Activated CD8-positive, alpha-beta memory T cell treated with anti-CD3 and anti-CD28 coated beads for 48 hours (primary cell): ENCODE measurements around the gene TTLL11.

ENCODE experiments used
- DNase-seq, 3 experiments: peaks; one replicate each; pipeline ENCODE4 v3.0.0-alpha.2; 2020; ENCODE audit warnings: low read depth in 2 of 3, low spot score in 2 of 3

TTLL11 gene

DNA sequence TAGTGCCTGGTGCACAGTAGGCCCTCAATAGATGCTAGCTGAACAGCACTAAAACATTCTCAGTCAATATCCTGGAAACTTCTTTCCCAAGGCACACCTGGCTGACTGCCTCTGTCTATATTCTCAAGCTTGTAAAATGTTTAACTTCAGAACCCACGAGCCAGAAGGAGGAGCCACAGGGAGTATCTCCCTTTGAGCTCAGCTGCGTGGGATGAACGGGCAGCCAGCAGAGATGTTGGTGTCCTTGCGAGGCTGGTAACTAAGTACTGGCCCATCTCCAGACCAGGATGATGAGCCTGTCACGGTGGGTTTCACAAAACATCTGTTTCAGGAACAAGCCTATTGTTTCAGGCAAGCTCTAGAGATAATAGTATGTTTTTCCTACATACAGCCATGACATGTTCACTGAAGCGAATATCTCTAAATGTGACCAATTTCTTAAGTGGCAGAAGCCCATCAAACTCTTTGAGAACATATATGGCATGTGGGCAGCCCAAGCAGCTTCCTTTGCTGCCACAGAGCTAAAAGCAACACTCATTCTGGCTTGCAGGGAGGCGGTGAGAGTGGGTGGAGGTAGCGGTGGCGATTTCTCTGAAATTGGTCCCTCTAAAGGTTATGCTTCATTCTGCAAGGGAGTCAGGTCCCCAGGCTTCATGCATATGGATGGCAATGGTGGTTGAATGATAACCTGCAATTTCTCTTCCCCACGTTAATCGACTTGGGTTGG lies 206.2 kb downstream of the TTLL11 start:
- peak in 2 of 3 experiments; percentile 10 to 23 for DNase-seq

DNA sequence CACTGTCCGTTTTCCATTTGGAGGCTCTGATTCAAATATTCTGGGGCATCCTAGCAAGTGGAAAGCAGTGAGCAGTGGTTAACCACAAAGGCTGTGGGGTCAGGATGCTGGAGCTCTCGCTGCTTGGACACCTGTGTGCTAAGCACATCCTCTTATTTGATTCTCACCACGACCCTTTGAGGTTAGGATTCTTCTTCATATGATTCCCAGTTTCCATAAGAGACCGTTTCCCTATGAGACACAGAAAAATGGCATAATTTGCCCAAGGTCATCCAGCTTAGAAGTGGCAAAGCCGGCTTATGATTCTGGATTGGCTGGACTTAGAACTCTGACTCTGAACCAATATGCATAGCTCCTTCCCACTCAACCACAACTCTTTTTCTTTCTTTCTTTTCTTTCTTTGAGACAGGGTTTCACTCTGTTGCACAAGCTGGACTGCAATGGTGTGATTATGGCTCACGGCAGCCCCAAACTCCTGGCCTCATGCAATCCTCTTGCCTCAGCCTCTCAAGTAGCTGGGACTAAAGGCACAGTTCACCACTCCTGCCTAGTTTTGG lies 207.7 kb downstream of the TTLL11 start:
- no peak for DNase-seq

DNA sequence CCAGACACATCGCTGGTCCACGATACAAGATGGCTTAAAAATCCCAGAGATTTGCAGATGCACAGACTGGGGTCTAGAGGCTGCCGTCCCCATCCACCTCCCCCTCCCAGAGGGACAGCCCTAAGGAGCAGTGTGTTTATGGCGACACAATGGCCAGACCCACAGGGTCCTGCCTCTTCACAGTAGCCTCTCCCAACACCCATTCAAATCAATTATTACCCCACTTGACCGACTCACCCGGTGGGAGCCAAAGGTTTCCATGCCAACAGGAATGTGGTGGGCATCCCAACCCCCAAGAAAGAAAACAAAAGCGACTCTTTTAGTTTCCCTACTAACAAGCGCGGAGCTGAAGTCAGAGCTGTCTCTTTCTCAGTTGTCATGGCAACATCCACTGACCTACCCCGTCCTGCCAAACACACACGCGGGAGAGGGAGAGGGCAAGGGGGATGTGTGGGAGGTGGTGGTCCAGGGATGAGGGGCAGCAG lies 209.0 kb downstream of the TTLL11 start:
- DNase-seq, result no peak

DNA sequence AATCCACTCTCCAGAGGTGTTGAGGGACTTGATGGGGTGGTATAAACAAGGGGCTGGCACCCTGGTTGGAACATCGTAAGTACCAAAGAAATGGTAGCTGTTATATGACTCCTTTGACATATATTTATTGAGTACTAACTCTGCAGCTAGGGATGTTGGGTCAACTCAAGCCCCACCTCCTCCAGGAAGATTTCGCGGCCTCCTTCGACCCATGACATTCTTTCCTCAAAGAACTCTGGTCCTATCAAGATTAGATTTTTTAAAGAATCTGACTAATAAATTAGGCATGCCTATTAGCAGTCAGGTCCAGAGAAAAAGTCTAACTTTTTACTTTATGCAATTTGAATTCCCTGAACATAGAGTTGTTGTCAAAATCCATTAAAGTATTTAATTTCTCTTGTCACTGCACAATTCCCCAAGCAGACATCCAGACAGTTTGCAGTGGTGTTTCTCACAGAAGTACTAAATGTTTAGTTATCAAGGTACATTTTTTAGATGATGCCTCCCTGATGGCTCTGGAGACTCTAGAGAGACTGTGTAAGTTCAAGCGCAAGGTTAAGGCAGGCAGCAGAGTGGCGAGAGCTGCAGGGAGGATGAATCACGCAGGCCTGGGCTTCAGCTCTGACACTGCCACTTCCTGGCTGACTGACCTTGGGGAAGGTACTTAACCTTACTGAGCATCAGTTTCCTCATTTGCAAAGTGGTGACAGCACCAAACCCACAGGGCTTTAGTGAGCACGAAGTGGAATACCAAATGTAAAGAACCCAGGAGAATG lies 209.6 kb downstream of the TTLL11 start:
- no peak for DNase-seq

DNA sequence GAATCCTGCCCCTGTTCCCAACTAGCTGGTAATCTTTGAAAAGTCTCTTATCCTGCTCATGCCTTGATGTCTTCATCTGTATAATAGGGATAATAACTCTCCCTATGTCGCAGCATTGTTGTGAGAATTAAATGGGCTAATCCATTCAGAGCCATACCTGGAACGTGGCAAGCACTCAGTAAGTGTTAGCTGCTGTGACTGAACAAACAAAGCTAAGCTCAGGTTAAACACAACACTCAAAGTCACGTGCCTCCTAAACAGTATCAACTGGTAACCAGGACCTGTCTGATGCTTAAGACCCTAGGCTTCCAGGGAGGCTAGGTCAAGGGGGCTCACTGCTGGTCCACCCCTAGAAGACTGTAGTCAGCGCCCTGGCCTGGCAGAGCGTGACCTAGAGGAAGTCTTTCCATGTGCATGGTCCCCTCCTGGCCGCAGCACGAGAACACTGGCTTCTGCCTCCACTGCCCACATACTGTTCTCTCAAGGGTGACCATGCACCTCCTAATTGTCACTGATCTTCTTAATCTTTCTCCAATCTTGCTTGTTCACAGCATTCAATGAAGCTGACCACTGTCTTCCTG lies 211.1 kb downstream of the TTLL11 start:
- DNase-seq, result no peak

DNA sequence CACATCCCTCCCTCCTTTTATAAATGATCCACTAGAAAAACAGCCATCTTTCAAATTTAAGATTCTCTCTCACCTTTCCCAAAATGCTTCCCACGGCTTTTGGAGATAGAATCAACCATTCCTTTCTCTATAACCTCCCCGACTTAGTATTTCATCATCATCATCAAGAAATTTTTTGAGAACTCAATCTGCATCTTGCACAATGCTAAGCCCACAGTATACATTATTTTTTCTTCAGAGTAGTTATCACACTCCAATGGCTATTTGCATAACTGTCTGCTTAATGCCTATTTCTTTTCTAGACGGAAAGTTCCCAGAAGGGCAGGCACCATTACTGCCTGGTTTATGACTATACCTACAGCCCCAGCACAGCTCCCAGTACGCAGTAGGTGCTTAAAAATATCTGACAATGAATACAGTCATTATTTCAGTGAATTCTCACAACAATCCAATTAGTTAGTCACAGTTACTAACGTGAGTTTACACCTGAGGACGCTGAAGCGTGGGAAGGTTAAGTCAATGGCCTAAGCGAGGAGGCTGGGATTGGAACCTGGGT lies 212.7 kb downstream of the TTLL11 start:
- no peak for DNase-seq

DNA sequence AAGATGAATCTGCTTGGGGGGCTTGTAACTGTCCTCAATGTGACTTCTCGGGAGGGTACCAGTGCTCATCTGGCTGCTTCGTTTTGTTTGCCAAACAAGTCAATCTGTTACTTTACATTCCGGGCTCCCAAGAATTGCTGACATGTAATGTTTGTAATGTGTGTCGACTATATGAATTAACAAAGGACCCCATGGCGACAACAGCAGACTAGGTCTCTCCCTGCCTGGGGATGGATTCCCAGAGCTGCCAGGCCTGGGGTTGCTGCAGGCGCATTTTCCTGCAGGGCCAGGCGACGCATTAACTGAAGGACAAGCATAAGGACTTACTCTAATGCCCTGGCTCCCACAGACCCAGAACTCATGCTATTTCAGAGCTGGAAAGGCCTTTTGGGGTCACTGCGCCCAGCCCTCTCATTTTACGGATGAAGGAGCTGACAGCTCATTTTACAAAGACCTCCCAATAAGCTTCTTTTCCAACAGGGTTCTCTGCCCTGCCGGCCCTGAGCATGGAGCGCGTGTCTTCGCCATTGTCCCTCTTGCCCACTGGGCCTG lies 214.8 kb downstream of the TTLL11 start:
- no peak for DNase-seq

DNA sequence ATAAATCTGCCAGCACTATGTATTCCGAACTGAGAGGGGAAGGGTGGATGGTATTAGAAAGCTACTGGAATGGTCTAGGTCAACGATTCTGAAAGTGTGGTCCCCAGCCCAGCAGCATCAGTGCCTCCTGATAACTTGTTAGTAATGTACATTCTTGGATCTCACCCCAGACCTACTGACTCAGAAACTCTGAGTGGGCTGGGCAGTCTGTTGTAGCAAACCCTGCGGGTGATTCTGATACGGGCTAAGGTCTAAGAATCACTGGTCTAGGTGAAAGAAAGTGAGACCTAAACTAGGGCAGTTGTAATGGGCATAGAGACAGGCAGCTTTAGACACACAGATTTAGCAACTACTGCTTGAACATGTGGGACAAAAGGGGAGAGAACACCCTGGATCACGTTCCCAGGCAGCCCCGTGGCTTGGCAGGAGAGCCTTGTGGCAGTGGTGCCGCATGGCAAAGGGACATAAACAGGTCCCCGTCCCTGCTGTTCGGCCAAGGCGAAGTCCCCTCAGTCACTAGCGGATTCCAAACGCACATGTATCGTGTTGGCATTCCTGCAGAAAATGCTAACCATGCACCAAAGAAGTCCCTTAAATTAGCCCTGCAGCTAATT lies 216.3 kb downstream of the TTLL11 start:
- no peak for DNase-seq

DNA sequence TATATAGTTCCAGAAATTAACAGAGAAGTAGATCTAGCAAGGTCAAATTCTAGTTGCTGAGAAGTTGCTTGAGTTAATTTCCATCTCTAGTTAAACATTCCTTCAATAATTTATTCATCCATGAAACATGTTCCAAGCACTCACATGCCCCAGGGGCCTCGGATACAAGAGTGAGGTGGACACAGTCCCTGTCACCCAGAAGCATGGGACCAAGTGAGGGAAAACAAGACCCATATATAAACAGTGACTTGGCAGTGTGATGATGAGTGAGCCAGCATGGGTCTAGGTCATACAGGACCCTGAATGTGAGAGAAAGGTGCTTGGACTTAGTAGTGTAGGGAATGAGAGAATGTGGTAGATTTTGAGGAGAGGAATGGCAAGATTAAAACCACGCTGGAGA lies 216.9 kb downstream of the TTLL11 start:
- no peak for DNase-seq

DNA sequence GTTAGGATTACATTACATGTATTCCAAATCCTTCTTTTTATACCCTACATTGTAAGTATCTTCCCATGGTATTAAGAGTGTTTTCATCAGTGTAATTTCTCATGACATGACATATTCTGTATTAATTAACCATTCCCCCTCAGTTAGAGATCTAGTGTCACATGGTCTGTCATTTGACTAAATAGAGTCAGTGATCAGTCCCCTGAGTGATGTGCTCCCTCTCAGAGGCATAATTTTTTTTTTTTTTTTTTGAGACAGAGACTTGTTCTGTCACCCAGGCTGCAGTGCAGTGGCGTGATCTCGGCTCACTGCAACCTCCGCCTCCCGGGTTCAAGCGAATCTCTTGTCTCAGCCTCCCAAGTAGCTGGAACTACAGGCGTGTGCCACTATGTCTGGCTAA lies 218.6 kb downstream of the TTLL11 start:
- DNase-seq, result no peak

DNA sequence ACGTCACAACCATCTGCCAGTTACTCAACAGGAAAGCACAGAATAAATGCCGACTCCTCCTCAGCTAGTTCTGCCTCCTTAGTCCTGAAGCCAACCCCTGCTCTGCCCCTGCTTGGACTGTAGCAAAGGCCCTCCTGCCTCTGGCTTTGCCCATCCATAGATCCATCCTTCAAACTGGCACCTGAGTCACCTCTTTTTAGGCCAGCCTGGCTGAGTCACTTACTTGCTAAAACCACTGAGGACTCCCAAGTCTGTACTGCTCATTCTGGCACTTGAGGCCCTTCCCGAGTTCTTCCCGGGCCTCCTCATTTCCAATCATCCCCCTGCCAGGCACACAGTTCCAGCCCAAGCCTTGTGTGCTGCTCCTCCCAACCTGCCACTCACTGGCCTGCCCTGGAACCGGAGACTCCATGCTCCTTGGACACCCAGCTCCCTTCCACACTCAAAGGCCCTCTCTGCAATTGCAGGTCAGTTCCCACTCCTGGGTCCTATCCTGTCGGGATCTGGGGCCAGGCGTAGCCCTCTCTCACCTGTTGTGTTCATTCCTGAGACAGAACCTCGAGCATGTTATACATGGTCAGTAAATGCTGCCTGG lies 221.6 kb downstream of the TTLL11 start:
- no peak for DNase-seq

DNA sequence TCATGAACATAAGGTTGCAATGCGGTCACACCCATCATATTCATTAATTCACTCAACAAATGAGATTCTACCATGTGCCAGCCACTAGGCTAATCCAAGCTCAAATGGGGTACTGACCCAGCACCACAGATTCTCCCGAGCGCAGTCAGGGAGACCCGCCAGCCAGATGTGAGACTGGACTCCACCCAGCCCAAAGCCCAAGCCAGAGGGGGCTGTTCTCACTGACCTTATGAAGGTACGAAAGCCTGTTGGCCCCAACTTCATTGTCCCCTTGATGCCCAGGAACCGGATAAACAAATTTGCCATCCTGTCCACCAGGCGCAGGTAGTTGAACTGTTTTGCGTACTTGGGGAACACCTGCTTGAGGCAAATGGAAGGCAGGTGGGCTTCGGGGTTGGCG lies 222.8 kb downstream of the TTLL11 start:
- no peak for DNase-seq

DNA sequence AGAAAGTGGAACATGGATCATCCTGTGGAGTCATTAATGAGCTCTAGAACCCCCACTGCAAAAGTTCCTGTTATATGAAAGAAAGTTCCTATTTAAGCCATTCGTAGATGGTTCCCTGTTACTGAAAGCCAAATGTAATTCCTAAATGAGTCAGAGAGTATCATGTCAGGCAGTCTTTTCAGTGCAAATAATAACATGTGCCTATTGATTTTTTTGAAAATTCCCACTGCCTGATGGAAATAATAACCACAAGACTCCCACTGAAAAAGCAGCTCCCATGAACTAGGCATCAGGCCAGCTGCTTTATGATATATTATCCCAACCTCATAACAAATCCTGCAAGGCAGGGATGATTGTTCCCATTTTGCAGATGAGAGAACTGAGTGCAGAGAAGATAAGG lies 224.5 kb downstream of the TTLL11 start:
- DNase-seq, result no peak

DNA sequence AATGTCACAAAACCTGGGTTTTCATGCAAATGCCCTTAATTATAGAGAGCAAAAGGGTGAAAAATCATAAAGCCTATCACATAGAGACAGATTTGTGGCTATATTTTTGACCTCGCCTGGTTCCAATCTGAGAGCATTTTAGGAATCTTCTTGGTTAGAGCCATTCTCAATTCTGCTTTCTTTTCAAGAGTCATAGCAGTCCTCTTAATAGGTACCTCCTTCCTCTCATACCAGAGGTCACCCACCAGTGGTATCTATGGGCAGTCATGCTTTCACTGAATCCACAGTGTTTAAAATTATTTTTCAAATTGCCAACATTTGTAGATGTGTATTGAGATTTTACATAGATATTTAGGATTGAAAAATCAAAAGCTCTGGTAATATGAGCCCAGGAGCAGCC lies 226.2 kb downstream of the TTLL11 start:
- DNase-seq, result no peak

DNA sequence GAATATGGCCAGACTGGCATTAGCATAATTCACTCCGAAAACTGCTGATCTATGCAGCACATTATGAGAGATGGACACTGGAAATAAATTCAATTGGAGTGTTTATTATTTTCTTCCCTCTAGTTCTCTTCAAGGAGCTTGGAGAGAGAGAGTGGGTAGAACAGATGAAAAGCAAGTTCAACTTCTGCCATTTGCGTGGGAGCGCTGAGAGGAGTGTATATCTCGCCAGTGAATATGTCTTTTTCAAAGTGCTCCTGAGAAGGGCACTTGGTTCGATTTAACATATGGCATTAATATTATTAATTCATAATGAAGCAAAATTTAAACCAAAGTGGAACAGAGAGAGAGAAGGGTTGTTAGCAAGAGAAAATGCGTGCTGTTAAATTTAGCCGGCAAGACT lies 227.2 kb downstream of the TTLL11 start:
- DNase-seq, result no peak

DNA sequence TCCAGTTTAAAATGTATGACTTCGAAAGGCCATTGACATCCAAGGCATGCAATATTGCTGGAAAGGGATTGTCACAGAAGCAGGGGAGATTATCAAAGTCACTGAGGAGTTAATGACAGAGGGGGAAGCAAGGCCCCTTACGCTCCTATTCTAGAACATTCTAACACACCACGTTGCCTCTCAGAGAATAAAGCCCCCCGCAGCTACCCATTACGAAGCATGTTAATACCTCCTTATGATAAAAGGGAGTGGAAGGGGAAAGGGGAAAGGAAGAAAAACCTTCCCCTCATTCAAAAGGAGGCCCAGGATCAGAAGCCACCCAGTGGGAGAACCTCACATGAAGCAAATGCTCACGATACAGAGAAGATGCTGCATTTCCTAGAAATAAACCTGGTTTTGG lies 228.0 kb downstream of the TTLL11 start:
- DNase-seq, result no peak

DNA sequence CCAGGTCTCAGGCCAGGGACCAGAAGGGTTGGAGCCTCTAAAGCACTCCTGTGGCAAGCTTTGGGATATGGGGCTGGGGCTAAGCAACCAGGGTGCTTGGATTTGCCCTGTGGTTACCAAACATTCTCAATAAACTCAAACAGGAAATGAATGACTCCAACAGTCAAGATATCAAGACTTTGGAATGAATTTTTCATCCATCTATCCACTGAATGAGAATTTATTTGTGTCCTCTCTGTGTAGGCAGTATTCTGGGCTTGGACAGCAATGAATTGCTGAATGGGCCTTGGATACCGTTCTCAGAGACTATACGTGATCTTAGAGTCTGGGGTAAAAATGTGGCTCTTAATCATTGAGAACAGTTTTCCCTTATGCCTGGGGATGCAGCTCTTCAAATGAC lies 229.2 kb downstream of the TTLL11 start:
- DNase-seq, result no peak

DNA sequence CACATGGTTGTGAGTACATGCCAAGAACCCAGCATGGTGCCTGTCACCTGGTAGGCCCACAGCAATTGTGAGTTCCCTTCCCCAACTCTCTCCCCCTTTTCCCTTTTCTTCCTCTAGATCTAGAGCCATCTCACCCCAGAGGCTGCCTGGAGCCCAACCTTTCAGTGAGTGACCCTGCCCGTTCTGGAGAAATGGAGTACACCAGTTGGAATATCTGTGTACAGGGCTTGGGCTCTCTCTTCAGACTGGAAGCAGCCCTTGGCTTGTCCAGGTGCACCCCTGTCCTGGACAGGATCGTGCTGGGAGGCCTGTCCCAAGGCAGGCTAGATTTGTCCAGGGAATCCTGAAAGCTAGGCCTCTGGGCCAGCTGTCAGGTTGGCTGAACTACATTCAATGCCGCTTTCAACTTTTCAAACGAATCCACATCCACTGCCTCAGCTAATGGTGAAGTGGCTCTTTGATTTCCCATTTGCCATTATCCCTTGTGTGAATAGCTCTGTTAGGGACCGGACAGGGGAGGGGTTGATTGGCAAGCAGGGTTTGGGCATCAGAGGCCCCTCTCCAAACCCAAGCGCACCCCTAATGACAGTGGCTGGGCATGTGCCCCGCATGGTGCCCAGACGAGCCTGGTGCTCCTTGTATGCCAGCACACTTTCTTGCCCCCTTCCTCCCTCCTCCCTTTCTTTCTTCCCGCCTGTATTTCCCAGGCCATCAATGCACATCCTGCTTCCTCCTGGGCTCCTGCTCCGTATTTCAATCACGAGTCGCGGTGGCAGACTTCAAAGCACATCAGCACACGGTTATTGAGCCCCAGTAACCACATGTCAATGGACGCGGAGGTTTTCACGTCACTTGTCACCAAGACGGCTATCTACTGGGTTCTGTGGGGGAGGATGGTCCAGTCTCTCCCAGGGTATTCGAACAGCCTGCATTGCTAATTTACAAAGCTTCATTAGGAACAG lies 230.5 kb downstream of the TTLL11 start:
- no peak for DNase-seq

DNA sequence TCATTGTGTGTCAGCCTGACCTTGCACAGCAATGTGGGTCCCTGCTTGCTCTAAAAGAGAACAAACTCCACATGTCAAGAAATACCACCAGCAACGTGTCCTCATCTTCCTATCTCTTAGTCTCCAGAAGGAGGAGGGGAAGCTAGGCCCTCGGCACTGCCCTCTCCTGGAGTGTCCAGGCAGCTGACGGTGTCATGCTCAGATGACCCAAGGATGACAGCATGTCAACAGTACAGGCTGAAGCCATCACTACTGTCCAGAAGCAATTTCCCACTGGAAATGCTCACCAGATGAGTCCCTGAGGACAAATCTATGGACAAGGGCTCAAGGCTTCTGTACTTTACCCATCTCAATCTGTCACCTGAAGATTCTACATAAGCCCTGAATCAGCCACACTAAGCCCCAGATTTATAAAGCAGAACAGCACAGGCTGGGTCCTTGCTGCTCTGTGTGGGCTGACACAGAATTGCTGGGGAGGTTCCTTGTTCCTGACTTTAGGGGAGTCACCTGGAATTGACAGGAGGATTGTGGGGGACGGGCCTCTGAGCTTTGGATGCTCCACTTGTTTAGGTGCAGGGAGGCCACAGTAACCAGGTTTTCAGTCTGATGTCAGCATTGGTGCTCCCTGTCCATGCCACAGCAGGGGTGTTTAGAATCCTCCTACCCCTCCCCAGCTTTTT lies 231.5 kb downstream of the TTLL11 start:
- no peak for DNase-seq
